Measurements from ENCODE around the gene SLX4IP.

DNA sequence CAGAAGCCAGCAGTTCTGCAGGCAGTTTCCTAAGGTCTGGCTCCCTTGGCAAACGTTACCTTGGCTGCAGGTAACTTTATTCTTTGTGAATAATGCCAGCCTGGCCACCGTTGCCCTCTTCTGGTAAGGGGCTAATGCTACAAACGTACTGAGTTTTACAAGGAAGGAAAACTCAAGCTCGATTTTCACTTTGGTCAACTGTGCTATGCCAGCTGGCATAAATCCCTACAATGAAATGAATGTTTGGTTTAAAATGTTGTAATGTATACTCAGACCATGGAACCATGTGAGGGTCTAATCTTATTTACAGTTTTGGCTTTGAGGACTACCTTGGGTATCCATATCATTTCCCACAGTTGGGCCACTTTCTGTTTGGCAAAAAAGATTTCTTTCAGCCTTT, 101.4 kb downstream of the SLX4IP start:
- TF ChIP-seq, protein P1, sequence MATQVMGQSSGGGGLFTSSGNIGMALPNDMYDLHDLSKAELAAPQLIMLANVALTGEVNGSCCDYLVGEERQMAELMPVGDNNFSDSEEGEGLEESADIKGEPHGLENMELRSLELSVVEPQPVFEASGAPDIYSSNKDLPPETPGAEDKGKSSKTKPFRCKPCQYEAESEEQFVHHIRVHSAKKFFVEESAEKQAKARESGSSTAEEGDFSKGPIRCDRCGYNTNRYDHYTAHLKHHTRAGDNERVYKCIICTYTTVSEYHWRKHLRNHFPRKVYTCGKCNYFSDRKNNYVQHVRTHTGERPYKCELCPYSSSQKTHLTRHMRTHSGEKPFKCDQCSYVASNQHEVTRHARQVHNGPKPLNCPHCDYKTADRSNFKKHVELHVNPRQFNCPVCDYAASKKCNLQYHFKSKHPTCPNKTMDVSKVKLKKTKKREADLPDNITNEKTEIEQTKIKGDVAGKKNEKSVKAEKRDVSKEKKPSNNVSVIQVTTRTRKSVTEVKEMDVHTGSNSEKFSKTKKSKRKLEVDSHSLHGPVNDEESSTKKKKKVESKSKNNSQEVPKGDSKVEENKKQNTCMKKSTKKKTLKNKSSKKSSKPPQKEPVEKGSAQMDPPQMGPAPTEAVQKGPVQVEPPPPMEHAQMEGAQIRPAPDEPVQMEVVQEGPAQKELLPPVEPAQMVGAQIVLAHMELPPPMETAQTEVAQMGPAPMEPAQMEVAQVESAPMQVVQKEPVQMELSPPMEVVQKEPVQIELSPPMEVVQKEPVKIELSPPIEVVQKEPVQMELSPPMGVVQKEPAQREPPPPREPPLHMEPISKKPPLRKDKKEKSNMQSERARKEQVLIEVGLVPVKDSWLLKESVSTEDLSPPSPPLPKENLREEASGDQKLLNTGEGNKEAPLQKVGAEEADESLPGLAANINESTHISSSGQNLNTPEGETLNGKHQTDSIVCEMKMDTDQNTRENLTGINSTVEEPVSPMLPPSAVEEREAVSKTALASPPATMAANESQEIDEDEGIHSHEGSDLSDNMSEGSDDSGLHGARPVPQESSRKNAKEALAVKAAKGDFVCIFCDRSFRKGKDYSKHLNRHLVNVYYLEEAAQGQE (IDR thresholded peaks at IDR 0.05; ENCODE audit: low read depth) = no peak
- no peak for TF ChIP-seq YY1 (IDR thresholded peaks at IDR 0.05; ENCODE audit: low read depth)
- no peak for TF ChIP-seq EGR1 (IDR thresholded peaks at IDR 0.05)
- no peak for TF ChIP-seq FOXM1 (IDR thresholded peaks at IDR 0.05; ENCODE audit: borderline replicate concordance, low read depth)
- TF ChIP-seq EP300 (IDR thresholded peaks at IDR 0.05; ENCODE audit: borderline replicate concordance) = no peak
- no peak for TF ChIP-seq CEBPB (IDR thresholded peaks at IDR 0.05)
- TF ChIP-seq TAF1 (IDR thresholded peaks at IDR 0.05; ENCODE audit: low read depth) = no peak
- TF ChIP-seq TEAD4 (IDR thresholded peaks at IDR 0.05) = no peak
- no peak for TF ChIP-seq NFIC (IDR thresholded peaks at IDR 0.05)
- no peak for TF ChIP-seq MAX (IDR thresholded peaks at IDR 0.05)
- TF ChIP-seq CREB1 (IDR thresholded peaks at IDR 0.05; ENCODE audit: low read depth) = no peak
- TF ChIP-seq TCF12 (IDR thresholded peaks at IDR 0.05; ENCODE audit: low read depth) = no peak
- TF ChIP-seq RAD21 (IDR thresholded peaks at IDR 0.05; ENCODE audit: low read depth) = peak; percentile 68
- TF ChIP-seq ZBTB7A (IDR thresholded peaks at IDR 0.05; ENCODE audit: low read depth) = no peak
